Measurements from ENCODE around the gene FZR1. TPM values are rescaled to one million over a fixed set of nuclear protein-coding genes. Genes with fewer than 3 reads are reported as not detected.
A peak's percentile ranks its signal among the peaks of the same experiment; 100 is the strongest.

The FZR1 gene
- total RNA-seq, 2 donors from 2014 or later = 32.2 to 64.9 TPM

GRCh38 chr19:3464587-3465235, 41.4 kb upstream of the FZR1 start:
- TF ChIP-seq POLR2AphosphoS5 (IDR thresholded peaks at IDR 0.05) (no peak), CTCF (IDR thresholded peaks at IDR 0.05) (no peak), POLR2A (IDR thresholded peaks at IDR 0.05) (no peak)
- intact Hi-C loops (cut with DNase I) = loop anchor here (5.0 kb wide), 1 partner anchor 32 kb away; no protein-coding TSS in a partner anchor
- H3K27me3 ChIP-seq (replicated peaks; ENCODE audit: insufficient read depth) = no peaks in the 10 kb centered on the region
- no peak overlapping the region for H3K4me3 ChIP-seq
- peak overlapping the region in 1 of 2 donors; percentile 48 for H3K27ac ChIP-seq
- H3K9me3 ChIP-seq = no peaks in the 10 kb centered on the region
- no peaks in the 10 kb centered on the region for H3K4me1 ChIP-seq (replicated peaks)
- H3K36me3 ChIP-seq = peaks cover 0 to 6% of the 10 kb centered on the region in 2 donors
- DNase-seq (ENCODE audit: low spot score) = no peak
- 81% methylated on average over 30 of the region's 31 CpGs for WGBS

GRCh38 chr19:3465552-3465951, 40.6 kb upstream of the FZR1 start:
- no peak for TF ChIP-seq POLR2A (IDR thresholded peaks at IDR 0.05)
- TF ChIP-seq POLR2AphosphoS5 (IDR thresholded peaks at IDR 0.05) = no peak
- no peaks in the 10 kb centered on the region for H3K4me1 ChIP-seq (replicated peaks)
- intact Hi-C loops (cut with DNase I) = loop anchor here (5.0 kb wide), 1 partner anchor 33 kb away; no protein-coding TSS in a partner anchor
- peak overlapping the region; percentile 30 to 38 for H3K27ac ChIP-seq
- H3K4me3 ChIP-seq = no peak overlapping the region
- H3K27me3 ChIP-seq (replicated peaks; ENCODE audit: insufficient read depth) = no peaks in the 10 kb centered on the region
- H3K9me3 ChIP-seq = no peaks in the 10 kb centered on the region
- peaks cover 0 to 6% of the 10 kb centered on the region in 2 donors for H3K36me3 ChIP-seq
- no peak for DNase-seq (ENCODE audit: low spot score)
- WGBS = 68% methylated on average over 7 of the region's 7 CpGs

- peak; percentile 16 for TF ChIP-seq POLR2AphosphoS5 (IDR thresholded peaks at IDR 0.05)
- TF ChIP-seq CTCF (IDR thresholded peaks at IDR 0.05) = no peak
- Histone ChIP-seq H3K9me3 (no peaks in the 10 kb centered on the region), H3K4me1 (replicated peaks) (no peaks in the 10 kb centered on the region), H3K27me3 (replicated peaks; ENCODE audit: insufficient read depth) (no peaks in the 10 kb centered on the region), H3K27ac (peak overlapping the region; percentile 30 to 38), H3K36me3 (peaks cover 0 to 6% of the 10 kb centered on the region in 2 donors), H3K4me3 (no peak overlapping the region)
- no peak for DNase-seq (ENCODE audit: low spot score)
- 55% methylated on average over 9 of the region's 9 CpGs for WGBS
- intact Hi-C loops (cut with DNase I) = loop anchor here (5.0 kb wide), 1 partner anchor 34 kb away; no protein-coding TSS in a partner anchor
These were observed 39.5 kb upstream of the FZR1 start for GRCh38 chr19:3466635-3467034.

- Histone ChIP-seq H3K36me3 (peaks cover 0 to 6% of the 10 kb centered on the region in 2 donors), H3K4me3 (no peak overlapping the region), H3K27ac (peak overlapping the region in 1 of 2 donors; percentile 14), H3K9me3 (no peaks in the 10 kb centered on the region), H3K4me1 (replicated peaks) (no peaks in the 10 kb centered on the region), H3K27me3 (replicated peaks; ENCODE audit: insufficient read depth) (no peaks in the 10 kb centered on the region)
- TF ChIP-seq POLR2AphosphoS5 (IDR thresholded peaks at IDR 0.05) = no peak
- TF ChIP-seq POLR2A (IDR thresholded peaks at IDR 0.05) = no peak
- no peak for TF ChIP-seq CTCF (IDR thresholded peaks at IDR 0.05)
- 92% methylated on average over 10 of the region's 10 CpGs for WGBS
- DNase-seq (ENCODE audit: low spot score) = no peak
- intact Hi-C loops (cut with DNase I) = loop anchor here (5.0 kb wide), 1 partner anchor 35 kb away; no protein-coding TSS in a partner anchor
These were observed 38.5 kb upstream of the FZR1 start for GRCh38 chr19:3467437-3468198.

- DNase-seq (ENCODE audit: low spot score) = no peak
These were observed 37.9 kb upstream of the FZR1 start for GRCh38 chr19:3468211-3468610.

More at GRCh38 chr19:3468211-3468610, 37.9 kb upstream of the FZR1 start:
- Histone ChIP-seq H3K4me1 (replicated peaks) (no peaks in the 10 kb centered on the region), H3K36me3 (peaks cover 0 to 1% of the 10 kb centered on the region in 2 donors), H3K9me3 (no peaks in the 10 kb centered on the region), H3K27me3 (replicated peaks; ENCODE audit: insufficient read depth) (no peaks in the 10 kb centered on the region), H3K4me3 (no peak overlapping the region), H3K27ac (peak overlapping the region in 1 of 2 donors; percentile 16)
- 84% methylated on average over 3 of the region's 3 CpGs for WGBS
- TF ChIP-seq POLR2A (IDR thresholded peaks at IDR 0.05) (no peak), CTCF (IDR thresholded peaks at IDR 0.05) (no peak), POLR2AphosphoS5 (IDR thresholded peaks at IDR 0.05) (no peak)
- intact Hi-C loops (cut with DNase I) = loop anchor here (5.0 kb wide), 1 partner anchor 36 kb away; no protein-coding TSS in a partner anchor

Measured in prostate gland (tissue), 2 donors.